Left hindlimb (tissue), 1 donor: Measurements from ENCODE around the gene EMX1.

Experiments
- DNase-seq: peaks from one replicate; pipeline ENCODE4 v3.0.0-alpha.2; 2018

EMX1 gene

GRCh38 chr2:72961036-72961720 lies 43.9 kb downstream of the EMX1 start:
- DNase-seq = peak; percentile 6

DNA sequence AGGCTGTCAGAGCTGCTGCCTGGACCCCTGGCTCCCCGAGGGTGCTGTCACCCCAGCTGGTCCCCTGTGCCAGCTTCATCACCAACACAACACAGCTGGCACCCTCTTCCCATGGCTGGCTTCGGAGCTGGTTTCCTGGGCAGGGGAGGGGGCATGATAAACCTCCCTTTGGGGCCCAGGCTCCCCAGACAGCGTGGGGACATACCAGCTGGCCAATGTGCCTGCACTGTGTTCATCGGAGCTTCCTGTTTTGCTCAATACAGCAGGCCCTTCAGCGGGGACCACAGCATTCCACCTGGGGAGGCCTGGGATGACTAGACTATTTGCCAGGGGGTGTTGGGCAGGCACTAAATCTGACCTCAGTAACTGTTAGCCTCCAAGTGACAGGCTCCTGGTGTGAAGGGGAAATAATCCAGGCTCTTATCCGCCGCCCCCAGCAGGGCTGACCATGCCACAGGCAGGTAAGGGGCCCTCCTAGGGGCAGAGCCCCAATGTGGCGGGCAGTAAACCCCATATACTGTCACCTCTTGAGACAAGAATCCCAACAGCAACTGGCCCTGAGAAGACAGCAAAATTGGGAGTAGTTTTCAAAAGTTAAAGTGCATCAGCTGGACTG lies 44.6 kb downstream of the EMX1 start:
- peak; percentile 13 for DNase-seq

DNA sequence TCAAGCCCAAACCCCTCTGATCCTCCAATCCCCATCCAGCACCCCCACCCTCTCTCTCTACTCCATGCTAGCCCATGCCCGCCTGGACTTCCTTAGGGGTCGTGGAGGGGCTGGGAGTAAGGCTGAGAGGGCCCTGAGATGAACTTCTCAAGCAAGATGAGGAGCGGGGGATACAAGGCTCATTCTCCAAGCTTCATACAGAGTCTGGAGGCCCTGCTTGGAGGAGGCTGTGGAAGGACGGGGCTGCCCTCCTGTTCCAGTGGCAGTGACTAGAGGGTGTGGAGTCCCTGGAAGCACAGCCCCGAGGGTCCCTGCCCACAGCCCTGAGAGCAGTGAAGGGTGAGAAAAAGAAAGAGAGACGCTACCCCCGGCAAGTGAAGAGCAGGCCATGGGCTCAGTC lies 45.6 kb downstream of the EMX1 start:
- DNase-seq = no peak

DNA sequence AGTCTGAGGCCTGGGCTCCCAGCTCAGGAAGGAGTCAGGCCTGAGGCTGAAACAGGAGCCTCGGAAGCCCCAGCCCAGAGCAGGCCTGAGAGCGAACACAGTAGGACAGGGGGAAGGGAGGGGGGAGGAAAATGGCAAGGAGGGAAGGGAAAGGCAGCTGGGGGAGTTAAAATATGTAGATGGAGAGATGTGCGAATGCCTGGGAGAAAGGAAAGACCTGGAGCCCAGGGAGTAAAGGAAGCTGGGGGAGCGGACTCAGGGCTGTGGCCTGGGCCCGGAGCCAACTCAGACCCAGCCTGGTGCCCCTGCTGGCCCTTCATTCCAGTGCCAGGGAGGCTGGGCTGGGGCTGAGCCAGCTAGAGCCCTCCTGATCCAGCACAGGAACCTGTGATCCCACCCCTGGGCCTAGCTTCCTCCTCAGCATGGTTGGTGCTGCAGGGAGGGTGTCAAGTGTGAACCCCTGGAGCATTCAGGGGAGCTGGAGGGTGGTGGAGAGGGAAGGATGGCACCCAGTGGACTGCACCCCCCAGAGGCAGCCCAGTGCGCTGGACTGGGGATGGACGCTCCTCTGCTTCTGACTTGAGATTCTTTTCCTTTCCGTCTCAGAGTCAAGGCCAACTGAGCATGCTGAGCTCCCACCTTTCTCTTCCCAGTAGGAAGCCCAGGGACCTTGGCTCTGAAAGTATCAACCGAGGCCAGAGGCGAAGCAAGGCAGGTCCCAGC lies 46.3 kb downstream of the EMX1 start:
- peak; percentile 25 for DNase-seq

GRCh38 chr2:72964146-72964525 lies 46.8 kb downstream of the EMX1 start:
- DNase-seq = peak; percentile 4

DNA sequence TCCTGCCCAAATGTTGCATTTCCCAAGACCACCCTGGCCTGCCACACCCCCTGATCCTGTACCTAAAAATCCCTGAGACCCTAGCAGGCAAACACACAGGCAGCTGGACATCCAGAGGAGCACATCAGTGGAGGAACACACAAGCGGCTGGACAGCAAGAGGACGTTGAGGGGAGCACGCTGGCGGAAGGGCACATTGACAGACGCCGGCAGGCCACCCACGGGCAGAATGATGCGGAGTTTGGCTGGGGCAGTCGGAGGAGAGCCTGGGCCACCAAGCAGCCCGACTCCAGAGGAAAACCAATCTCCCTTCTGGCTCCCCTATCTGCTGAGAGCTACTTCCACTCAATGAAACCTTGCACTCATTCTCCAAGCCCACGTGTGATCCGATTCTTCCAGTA lies 47.7 kb downstream of the EMX1 start:
- DNase-seq = peak; percentile 19

DNA sequence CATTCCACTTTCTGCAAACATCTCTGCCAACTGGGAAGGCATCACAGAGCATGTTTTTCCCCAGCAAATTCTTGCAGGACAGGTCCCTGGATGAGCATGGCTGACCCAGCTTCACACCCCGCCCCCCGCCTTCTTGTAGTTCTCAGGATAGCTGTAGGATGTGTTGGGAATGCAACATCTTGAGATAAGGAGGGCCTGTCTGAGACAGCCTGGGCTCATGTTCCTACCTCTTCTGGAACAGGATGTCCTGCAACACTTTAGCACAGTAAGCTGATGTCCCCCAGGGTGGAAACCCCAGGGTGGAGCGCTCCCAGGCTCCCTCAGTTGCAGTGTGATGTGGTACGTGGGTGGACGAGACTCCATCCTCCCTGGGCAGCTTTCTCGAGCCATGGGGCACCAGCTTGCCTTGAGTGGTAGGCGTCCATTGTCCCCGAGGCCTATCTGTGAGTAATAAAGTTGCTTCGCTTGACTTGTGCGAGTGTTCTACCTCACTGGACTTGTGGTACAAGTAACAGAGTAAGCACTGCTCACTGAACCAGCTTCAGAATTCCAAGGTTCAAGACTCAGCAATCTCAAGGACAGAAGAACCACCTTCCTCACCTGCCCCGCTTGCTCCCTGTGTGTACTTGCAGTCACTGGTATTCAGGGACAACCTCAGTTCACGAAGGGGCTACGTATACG lies 48.6 kb downstream of the EMX1 start:
- peak; percentile 19 for DNase-seq

- DNase-seq = peak; percentile 24
Measured at GRCh38 chr2:72968286-72968685, 51.0 kb downstream of the EMX1 start.

DNA sequence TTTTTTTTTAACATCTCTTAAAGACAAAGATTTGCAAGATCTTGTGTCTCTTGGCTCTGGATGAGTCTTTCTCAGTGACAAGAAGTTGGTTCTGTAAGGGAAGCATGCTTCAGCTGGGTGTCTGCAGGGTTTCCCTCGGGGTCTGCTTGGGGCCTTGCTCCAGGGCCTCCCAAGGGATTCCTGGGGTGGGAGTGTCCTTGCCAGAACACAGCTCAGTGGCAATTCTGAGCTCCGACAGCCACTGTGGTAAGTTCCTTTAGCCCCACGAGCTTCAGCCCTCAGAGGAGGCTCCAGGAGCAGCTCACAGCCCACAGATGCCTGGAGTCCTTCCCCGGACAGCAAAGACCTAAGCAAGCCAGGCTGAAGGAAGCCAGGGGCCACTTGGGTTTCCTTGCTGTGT lies 52.4 kb downstream of the EMX1 start:
- DNase-seq = peak; percentile 6

- peak; percentile 16 for DNase-seq
Measured at GRCh38 chr2:72971036-72971435, 53.7 kb downstream of the EMX1 start.

- peak; percentile 6 for DNase-seq
Measured at GRCh38 chr2:72972352-72973136, 55.2 kb downstream of the EMX1 start.

DNA sequence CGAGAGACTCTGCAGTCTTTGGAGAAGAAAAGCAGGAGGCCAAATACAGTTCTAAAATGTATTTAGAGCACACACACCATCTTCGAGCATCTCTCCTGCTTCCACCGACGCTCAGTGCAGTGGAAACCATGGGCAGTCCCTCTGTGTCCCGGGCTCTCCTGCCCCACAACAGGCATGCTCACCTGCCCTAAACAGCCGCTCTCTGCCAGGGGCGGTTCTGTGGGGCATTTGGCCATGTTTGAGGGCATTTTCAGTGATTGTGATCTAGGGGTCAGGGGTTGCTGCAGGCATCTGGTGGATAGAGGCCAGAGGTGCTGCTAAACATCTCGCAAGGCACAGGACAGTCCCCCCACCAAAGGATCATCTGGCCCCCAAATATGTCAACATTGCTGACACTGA lies 55.8 kb downstream of the EMX1 start:
- DNase-seq = peak; percentile 4

DNA sequence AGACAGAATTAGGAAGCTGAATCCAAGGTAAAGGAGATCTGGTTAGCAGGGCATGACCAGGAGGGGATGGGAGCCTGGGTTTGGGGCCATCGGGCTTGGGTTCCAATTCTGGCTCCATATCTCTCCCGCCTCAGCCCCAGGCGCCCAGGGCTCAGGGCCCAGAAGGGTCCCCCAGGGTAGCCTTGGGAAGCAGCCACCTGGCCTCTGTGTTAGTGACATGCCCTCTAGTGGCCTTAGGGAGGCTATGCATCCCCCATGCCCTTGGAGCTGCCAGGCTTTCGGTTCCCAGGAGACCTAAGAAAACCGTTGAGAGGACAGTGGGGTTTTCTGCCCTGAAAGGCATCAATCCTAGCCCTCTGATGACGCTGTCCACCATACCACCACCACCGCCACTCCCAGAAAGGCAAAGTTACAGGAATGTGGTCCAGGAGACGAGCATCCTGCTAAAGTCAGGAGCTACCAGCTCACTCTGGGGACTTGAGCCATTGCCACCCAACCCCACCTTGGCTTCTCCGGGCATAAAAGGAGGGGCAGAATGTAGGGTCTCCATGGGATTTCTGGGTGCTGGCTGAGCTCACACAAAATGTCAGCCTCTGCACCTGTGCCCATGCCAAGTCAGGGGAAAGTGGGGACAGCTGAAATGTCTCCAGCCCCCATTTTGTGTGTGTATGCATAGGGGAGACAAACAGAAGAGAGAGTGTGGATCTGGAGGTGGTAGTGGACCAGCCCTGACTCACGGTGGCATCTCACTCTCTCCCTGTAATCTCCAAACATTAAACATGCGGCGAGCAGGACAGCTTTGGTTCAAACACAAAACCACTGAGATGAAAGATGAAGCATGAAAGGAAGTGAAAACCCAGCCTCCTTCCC lies 56.5 kb downstream of the EMX1 start:
- peak; percentile 36 for DNase-seq

- DNase-seq = peak; percentile 5
Measured at GRCh38 chr2:72974436-72974754, 57.1 kb downstream of the EMX1 start.

- DNase-seq = no peak
Measured at GRCh38 chr2:72975017-72975416, 57.7 kb downstream of the EMX1 start.

GRCh38 chr2:72979896-72980295 lies 62.6 kb downstream of the EMX1 start:
- peak; percentile 22 for DNase-seq

DNA sequence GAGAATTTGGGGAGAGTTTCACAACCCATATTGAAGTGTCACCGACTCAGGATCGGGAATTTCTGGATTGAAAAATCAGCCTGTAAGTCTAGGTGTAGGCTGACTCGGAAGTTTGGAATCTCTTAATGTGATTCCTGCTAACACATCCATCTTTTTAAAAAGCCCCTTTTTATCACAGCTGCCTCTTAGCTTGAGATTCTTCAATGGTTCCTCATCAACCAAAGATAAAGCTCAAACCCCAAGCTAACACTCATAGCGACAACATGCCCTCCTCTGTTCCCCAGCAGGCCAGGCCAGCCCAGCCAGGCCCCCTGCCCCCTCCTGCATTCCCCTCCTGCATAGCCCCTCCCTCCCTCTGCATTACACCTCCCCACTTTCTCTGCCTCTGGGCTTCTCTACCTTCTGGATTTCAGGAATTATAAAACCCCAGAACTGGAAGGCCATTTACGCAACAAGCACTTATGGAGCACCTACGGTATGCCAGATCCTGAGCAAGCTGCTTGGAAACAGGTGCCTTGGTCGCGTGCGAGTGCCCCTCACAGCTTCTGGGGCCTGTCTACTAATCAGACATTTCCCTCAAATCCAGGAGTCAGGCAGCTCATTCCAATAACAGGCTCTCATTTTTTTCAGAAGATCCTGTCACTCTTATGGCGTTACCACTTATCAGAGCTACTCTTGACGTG lies 63.4 kb downstream of the EMX1 start:
- DNase-seq = no peak

DNA sequence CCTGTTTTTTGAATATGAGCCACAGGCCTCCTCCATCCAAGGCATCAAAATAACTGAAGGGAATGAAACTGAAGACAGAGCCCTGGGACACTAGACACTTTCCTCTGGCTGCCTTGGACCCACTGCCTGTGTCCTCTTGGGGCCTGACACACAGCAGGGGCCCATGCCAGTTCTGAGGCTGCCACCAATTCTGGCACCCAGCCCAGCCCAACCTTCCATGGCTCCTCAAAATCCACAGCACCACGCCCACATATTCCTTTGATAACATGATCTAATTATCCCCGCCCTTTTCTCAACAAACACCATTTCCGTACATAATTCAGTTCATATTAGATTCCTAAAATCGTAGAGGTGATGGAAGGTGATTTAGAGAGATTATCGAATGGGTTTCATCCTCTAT lies 64.2 kb downstream of the EMX1 start:
- peak; percentile 3 for DNase-seq

GRCh38 chr2:72982219-72982618 lies 64.9 kb downstream of the EMX1 start:
- DNase-seq = peak; percentile 12

- DNase-seq = peak; percentile 13
Measured at GRCh38 chr2:72982781-72983499, 65.6 kb downstream of the EMX1 start.
